Measurements from ENCODE around the gene PDE6A.

DNA sequence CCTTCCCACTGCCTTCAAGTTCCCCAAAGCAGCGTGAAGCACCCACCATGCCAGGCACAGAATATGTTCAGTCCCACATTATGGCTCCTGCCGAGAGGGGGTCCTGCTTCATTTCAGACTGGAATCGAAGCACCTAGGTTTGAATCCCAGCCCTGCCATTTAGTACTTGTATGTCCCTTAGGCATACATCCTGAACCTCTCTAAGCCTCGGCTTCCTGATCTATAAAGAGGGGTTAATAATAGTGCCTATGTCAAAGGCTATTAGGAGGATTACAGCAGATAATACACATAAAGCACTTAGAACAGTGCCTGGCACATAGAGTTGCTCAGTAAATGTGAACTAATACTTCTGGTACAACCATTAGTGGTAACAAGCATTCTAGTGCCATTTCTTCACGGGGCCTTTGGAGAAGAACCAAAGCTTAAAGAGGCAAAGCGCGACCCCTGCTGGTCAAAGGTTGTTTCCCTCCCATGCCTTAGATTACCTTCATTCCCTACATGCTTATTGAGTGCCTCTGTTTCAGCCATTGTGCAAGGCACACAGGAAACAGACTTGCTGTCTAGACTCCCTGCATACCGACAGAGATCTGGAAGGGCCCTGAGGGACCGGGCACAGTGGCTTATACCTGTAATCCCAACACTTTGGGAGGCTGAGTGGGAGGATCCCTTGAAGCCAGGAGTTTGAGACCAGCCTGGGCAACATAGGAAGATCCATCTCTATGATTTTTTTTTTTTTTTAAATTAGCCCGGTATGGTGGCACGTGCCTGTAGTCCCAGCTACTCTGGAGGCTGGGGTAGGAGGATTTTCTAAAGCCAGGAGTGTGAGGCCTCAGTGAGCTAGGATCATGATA is 116.2 kb downstream of the PDE6A start:
- TF ChIP-seq POLR2A (IDR thresholded peaks at IDR 0.05; ENCODE audit: low read depth, low read length): no peak
- TF ChIP-seq, protein P1, sequence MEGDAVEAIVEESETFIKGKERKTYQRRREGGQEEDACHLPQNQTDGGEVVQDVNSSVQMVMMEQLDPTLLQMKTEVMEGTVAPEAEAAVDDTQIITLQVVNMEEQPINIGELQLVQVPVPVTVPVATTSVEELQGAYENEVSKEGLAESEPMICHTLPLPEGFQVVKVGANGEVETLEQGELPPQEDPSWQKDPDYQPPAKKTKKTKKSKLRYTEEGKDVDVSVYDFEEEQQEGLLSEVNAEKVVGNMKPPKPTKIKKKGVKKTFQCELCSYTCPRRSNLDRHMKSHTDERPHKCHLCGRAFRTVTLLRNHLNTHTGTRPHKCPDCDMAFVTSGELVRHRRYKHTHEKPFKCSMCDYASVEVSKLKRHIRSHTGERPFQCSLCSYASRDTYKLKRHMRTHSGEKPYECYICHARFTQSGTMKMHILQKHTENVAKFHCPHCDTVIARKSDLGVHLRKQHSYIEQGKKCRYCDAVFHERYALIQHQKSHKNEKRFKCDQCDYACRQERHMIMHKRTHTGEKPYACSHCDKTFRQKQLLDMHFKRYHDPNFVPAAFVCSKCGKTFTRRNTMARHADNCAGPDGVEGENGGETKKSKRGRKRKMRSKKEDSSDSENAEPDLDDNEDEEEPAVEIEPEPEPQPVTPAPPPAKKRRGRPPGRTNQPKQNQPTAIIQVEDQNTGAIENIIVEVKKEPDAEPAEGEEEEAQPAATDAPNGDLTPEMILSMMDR (IDR thresholded peaks at IDR 0.05; ENCODE audit: extremely low read depth in 1 of 2, insufficient read depth in 1 of 2, low read depth in 1 of 2, low read length in 2 of 2): peak; percentile 83 to 92
- TF ChIP-seq JUN (IDR thresholded peaks at IDR 0.05; ENCODE audit: borderline replicate concordance, insufficient read depth, insufficient read length, low read depth): no peak
- TF ChIP-seq EZH2 (IDR thresholded peaks at IDR 0.05; ENCODE audit: borderline replicate concordance, low read depth, low read length, severe bottlenecking): no peak
- TF ChIP-seq POLR2AphosphoS5 (IDR thresholded peaks at IDR 0.05; ENCODE audit: insufficient read depth, low read depth, low read length): no peak
- TF ChIP-seq MYC (IDR thresholded peaks at IDR 0.05; ENCODE audit: low read depth, low read length): no peak
- TF ChIP-seq, protein P2, sequence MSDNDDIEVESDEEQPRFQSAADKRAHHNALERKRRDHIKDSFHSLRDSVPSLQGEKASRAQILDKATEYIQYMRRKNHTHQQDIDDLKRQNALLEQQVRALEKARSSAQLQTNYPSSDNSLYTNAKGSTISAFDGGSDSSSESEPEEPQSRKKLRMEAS (IDR thresholded peaks at IDR 0.05; ENCODE audit: insufficient read depth, insufficient read length): no peak
- no peak for TF ChIP-seq GATA2 (IDR thresholded peaks at IDR 0.05; ENCODE audit: insufficient read depth, insufficient read length, low read depth, low read length)
